ENCODE results near the gene REEP3.
A peak's percentile ranks its signal among the peaks of the same experiment; 100 is the strongest.
"Not testable (repeated sequence)": the region's sequence is repeated elsewhere in the genome, so short reads cannot be mapped to it uniquely, and the experiment has no call there.

The REEP3 gene

DNA sequence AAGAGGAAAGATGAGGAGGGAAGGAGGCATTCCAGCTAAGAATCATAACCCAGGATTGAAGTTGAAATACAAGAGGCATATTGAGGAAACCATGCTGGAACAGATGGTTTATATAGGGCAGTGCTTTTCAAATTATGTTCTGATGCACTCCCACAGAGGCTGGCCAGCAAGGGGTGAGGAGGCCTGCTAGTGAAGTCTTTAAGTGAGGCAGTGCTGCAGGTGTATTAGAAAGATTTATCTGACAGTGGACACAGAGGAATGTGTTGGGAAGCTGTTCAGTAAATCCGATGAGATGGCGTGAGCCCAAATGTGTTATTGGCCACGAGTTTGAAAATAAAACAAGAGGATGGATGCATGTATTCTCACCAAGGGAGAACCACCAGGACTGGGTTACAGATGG, 28.6 kb downstream of the REEP3 start:
- no peak for DNase-seq (ENCODE audit: low spot score)

DNA sequence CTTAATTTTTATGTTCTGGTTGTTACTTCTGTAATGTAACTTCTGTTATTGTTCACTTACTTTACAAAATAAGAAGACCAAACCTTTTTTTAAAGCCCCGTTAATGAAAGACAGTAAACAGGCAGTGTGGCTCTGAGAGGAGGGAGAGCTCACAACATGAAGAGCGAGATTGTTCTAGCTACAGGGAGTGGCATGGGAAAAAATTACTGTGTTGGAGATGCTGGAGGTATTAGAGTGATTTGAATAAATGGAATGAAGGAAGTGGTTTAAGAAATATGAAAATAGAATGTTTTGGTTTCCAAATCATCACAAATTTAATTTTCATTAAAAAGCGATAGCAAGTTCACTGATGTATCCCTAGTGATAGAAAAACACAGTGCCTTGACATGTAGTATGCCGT, 31.8 kb downstream of the REEP3 start:
- no peak for DNase-seq (ENCODE audit: low spot score)

DNA sequence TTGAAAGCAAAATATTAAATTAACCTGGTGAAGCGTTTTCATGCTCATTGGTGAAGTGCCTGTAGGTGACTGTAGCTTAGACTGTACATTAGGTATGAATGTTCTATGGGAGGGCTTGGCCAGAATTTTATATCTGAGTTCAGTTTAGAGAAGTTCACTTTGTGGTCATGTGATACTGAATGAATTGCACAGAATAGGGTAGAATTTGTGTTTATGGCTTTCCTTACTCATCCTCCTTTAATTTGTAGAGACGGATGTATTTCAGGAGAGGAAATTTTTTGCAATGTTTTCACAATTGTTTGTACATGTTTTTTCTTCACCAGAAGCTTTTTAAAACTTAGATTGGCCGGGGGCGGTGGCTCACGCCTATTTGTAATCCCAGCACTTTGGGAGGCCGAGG, 32.3 kb downstream of the REEP3 start:
- DNase-seq (ENCODE audit: low spot score) = no peak

DNA sequence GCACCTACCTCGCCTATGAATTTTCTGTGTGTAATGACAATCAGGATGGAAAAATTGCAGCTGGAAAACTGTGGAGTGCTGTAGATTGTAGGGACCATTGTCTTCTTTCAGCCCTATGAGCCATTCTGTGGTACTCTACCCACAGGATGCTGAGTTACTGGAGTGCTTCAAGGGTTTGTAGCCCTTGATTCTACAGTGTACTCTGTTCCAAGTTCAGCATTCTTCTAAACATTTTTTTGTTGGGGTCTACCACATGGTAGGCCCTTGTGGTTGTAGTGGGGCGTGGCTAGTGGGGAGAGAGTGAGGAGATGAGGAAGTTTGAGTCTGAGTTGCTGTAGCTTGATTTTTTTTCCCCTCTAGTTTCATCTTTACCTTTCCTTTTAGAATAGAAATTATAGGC, 33.5 kb downstream of the REEP3 start:
- peak; percentile 24 for DNase-seq (ENCODE audit: low spot score)

DNA sequence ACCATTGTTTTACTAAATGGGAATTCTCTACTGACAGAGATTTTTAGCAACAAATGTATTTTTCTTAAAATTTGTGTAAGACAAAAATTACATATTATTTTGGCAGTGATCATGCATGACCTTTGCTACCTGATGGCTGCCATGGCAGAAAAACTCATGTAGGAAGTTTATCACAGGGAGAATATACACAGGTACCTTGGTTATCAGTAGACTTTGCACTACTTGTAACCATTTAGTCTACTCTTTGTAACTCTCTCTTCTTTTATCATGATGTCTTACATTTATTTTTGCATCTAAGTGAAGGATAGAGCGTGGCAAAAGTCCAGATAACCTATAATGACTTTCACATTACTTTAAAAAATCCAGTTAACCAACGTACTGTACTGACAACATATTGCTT, 34.1 kb downstream of the REEP3 start:
- DNase-seq (ENCODE audit: low spot score) = no peak

DNA sequence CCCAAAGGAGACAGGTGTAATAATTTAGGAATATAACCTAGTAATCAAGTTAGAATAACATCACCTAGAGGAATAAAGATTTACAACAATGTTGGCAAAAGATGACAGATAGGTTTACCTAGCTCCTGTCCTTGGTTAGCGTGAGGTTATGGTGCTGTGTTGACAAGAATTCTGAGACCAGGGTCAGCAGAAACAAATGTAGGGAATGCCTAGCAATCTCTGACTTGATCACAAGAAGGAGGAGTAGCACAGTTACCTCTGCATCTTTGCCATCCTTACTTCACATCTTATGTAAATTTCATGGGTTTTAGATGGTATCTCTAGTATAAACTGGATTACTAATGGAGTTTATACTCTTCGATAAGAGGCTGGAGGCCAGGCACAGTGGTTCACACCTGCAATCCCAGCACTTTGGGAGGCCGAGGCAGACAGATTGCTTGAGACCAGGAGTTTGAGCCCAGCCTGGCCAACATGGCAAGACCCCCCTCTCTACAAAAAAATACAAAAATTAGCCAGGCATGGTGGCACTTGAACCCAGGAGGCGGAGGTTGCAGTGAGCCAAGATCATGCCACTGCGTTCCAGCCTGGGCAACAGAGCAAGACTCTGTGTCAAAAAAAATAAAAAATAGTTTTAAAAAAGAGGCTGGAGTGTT, 37.1 kb downstream of the REEP3 start:
- DNase-seq (ENCODE audit: low spot score) = no peak

DNA sequence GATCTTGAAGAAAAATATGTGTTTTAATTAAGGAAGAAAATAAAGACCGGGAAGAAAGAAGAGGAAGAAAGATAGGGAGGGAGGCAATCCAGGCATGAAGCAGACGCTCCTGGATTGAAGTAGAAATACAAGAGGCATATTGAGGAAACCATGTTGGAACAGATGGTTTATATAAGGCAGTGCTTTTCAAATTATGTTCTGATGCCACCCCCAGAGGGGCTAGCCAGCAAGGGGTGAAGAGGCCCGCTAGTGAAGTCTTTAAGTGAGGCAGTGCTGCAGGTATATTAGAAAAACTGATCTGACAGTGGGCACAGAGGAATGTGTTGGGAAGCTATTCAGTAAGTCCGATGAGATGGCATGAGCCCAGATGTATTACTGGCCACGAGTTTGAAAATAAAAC, 40.1 kb downstream of the REEP3 start:
- DNase-seq (ENCODE audit: low spot score) = no peak

DNA sequence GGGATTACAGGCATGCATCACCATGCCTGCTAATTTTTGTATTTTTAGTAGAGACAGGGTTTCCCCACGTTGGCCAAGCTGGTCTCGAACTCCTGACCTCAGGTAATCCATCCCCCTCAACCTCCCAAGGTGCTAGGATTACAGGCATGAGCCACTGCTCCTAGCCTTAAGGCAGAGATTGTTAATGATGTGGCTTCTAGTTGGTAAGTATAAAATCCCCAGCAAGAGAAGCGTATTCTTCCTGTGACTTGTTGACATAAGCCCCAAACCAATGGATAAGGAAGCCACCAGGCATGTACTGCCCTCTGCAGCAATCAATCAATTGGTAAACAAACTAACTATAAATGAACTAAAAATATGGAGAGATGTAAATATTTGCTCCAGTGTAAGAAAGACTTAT, 41.2 kb downstream of the REEP3 start:
- no peak for DNase-seq (ENCODE audit: low spot score)

DNA sequence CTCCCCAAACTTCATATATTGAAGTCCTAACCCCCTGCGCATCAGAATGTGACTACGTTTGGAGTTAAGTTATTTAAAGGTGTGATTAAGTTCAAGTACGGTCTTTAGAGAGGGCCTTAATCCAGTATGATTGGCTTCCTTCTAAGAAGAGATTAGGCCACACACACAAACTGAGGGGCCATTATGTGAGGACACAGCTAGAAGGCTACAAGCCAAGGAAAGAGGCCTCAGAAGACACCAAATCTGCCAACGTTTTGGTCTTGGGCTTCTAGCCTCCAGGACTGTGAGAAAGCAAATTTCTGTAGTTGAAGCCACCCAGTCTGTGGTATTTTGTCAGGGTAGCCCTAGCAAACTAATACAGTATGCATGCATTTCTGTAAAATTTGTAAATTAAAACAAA, 41.7 kb downstream of the REEP3 start:
- DNase-seq (ENCODE audit: low spot score) = no peak

DNA sequence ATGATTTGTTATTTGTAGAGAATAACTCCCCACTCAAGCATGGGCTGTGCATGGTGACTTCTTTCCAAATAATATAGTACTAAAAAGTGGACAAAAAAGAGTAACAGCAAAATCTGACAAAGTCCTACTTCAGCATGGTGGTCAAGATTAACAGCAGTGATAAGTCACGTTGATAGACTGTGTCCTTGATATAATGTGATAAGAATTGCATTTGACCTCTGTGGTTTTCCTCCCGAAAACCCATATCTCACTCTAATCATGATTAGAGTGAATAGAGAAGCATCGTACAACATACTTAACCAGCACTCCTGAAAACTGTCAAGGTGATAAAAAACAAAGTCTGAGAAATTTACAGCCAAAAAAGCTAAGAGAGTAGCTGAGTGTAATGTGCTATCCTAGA, 42.4 kb downstream of the REEP3 start:
- no peak for DNase-seq (ENCODE audit: low spot score)

DNA sequence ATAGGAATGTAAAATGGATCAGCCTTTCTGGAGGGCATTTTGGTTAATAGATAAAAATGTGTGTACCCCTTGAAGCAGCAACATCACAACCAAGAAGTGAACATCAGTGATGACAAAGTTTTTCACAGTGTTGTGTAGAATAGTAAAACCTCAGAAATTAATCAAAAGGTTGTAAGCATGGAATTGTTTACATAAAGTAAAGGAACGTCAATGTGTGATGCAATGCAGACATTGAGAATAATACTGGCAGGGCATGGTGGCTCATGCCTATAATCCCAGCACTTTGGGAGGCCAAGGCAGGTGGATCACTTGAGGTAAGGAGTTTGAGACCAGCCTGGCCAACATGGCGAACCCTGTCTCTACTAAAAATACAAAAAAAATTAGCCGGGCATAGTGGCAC, 43.5 kb downstream of the REEP3 start:
- not testable (repeated sequence) for DNase-seq (ENCODE audit: low spot score)

DNA sequence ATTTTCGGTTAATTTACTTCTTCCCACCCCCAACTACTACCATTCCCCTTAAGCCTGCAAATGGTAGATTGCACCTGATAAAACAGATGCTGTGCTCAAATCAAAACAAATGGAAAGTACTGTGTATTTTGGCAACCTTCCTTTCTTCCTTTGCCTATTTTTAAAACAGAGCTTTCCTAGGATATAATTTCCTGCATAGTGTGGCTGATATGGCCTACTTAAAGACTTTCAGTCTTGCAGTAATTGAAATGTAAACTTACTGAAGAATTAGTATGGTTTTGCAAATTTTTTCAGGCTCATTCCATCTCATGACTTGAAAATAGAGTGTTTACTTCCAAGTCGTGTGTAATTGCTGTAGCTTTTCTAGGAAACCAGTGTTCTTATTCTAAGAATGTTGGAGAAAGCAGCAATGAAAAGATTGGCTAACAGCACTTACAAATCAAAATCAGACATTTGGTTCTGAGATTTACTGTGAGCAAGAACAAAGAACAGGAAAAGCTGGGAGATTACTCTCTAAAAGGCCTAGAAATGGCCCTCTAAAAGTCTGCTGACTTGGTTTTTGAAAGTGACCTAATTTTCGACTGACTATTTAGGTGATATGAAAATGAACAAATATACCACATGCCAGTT, 52.0 kb downstream of the REEP3 start:
- DNase-seq (ENCODE audit: low spot score) = peak; percentile 43

DNA sequence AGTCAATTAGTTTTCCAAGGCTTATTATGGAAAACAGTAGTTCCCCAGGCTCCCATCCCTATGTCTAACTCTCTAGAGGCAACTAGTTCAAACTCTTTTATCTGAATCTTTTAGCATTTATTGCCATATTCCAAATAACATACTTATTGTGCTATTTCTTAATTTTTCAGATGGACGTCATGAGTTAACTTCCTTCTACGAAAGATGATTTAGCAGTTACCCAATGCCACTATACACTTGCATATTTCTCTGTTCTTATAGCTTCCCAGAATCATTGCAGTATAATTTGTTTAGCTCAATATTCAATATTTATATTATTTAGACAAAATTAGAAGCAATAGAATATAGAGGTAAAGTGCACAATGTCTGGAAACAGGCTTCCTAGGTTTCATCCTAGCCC, 52.8 kb downstream of the REEP3 start:
- no peak for DNase-seq (ENCODE audit: low spot score)

DNA sequence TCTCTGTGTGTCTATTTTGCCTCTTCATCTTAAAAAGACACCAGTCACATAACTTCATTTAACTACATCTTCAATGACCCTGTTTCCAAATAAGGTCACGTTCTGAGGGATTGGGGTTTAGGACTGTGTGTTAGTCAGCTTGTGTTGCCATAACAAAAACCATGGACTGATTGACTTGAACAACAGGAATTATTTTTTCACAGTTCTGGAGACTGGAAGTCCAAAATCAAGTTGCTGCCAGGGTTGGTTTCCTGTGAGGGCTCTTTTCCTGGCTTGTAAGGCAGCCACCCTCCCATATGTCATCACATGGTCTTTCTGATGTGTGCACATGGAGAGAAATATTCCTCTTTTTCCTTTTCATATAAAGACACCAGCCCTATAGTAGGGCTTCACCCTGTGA, 55.3 kb downstream of the REEP3 start:
- DNase-seq (ENCODE audit: low spot score) = no peak

DNA sequence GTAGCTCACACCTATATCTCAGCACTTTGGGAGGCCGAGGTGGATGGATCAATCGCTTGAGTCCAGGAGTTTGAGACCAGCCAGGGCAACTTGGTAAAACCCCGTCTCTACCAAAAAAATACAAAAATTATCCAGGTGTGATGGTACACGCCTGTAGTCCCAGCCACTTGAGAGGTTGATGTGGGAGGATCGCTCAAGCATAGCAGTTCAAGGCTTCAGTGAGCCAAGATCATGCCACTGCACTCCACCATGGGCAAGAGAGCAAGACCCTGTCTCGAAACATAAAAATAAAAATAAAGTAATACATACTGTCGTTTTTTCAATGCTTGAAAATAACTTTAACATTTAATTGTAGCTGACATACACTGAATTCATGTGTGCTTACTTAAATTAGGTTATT, 57.3 kb downstream of the REEP3 start:
- no peak for DNase-seq (ENCODE audit: low spot score)

DNA sequence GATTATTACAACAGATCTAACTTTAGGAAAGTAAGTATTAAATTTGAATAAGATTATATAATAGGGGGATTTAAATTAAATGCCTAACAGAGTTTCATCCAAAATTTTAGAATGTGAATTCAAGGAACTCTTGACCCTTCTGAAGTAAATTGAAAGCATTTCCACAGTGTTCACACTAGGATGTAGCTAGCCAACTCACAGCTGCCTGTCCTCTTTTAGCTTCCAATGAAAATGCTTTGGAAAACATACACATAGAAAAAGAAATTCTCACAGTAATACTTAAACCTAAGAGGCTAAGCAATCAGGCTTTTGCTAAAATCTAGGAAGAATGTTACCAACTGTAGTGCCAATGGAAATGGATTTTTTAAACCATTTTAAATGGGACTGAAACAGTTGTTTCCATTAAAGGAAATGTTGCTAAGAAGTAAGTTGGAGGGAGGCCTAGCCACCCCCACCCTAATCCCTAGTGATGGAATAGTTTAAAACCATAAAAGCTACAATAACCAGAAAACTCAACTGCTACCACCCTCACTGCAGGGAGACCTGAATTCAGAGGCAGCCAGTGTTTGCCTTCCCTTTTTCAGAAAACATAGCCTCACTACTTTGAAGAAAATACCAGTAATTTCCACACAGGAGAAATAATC, 58.3 kb downstream of the REEP3 start:
- no peak for DNase-seq (ENCODE audit: low spot score)

DNA sequence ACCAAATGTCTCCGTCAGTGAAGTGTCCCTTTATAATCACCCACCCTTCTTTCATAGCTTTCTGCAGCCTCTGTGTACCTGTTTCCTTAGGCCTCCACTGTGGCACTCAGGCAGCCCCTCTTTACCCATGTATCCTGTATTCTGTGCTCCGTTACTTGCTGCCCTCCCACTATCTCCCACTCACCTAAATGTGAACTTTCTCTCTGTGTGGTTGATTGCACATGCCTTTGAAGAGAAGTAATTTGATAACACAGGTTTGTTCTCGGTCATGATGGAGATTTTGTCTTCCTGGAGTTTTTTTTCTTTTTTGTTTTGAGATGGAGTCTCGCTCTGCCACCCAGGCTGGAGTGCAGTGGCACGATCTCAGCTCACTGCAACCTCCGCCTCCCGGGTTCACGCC, 61.5 kb downstream of the REEP3 start:
- DNase-seq (ENCODE audit: low spot score) = no peak

DNA sequence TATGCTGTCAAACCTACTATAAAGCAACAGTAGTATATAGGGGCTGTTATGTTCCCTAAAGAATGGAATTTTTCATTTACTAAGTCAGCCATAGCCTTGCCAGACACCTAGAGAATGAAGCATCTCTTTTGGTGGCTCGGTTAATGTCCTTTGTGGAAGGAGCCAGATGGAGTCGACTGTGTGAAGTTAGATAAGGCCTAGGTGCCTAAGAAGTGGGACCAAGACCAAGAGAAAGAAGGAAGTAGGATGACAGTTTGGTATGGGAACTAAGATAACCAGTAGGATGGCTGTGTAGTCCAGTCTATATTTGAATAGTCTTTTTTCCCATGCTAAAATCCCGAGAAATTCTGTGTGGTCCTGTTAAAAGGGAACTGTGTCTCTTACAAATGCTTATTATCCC, 62.2 kb downstream of the REEP3 start:
- DNase-seq (ENCODE audit: low spot score) = no peak

DNA sequence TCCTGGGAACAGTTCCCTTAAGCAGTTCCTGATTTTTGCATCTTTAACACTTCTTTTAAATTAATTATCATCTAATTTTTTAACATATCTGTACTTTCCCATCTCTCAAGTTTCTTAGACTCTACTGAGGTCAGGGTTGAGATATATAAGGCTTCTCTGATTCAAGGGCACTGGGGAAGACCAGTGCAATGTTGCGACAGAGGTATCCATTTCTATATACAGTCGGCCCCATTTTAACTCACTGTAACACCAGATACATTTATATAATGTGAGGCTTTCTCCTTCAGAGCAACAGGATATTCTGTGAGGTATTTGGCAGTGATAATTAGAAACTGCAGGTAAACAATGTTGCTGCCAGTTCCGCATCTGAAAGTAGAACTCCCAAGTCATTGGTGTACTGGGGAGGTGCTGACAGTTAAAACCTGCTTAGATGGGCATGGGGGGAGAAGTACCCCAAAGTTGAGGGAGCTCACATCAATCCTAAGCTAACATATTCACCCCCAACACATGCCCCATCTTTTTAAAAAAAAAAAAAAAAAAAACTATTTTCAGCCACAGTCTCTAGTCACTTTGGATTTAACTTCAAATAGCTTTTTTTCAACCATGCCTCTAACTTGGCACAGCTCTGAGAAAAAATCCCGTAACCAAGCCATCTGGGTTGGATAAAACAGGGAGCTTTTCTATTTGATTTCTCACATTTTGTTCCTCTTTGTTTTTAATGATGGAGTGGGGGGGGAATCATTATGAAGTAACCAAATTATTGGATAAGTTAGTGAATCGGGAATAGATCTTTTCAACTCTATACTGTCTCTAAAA, 62.9 kb downstream of the REEP3 start:
- DNase-seq (ENCODE audit: low spot score) = no peak

DNA sequence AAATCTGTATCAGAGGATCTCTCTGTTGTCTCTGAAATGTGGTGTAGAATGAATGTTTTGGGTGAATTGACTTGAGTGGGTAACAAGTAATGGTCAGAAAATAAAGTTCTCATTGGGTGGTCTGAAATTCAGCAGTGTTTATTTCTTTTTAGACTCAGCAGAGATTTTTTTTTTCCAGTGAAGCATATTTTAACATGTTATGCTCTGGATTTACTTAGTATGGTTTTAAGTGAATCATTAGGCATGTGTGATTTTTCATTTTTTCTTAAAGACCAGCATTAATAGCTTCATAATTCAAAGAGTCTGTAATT, 63.5 kb downstream of the REEP3 start:
- DNase-seq (ENCODE audit: low spot score) = no peak

DNA sequence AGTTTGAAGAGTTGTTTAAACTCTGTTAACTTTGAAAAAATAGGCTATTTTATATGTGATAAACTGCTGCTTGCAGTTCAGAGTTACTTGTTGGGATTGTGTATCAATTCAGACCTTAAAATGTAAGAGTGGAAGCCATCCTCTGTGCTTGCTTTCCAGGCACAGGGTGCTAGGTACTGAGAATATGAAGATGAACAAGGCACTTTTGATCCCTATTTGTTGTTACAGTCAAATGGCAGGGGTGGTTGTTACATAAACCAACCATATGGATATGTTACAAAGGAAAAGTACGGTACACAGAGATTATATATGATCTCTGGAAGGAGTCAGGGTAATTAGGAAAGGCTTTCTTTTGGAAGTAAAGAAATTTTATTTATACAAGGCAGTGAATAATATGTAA, 63.8 kb downstream of the REEP3 start:
- no peak for DNase-seq (ENCODE audit: low spot score)

DNA sequence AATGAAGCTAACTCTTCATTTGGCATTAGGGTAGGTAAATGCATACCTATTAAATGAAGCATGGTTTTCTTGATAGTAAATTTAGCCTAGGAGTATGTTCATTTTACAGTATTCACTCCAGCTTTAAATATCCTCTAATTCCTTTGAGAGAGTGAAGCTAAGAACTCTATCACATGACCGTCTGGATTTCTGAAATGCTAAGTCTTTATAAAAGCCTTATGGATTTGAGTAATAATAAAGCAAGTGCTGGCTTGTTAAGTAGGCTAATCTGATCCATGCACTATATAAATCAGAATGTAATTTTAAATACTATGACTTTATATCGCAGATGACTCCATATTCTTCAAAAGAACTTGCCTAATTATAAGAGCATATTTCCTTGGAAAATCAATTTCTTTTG, 64.8 kb downstream of the REEP3 start:
- no peak for DNase-seq (ENCODE audit: low spot score)

DNA sequence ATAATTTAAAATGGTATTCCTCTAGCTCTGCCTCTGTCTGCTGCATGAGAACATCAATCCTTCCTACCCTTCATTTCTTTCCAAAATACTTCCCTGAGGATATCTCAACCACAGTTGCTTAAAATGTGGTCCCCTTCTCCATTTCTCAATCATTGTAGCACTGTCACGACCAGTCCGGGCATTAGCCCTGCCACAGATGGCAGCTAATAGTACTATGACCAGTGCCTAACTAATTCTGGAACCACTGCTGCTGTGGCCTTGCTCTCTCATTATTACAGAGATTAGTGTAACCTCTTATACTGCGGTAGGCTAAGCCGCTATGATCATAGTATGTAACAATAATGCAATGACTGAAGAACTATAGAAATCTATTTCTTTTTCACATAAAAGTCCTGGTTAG, 66.0 kb downstream of the REEP3 start:
- no peak for DNase-seq (ENCODE audit: low spot score)
